ENCODE measurements around the gene SCN1B.
A peak's percentile ranks its signal among the peaks of the same experiment; 100 is the strongest.

Gene SCN1B

DNA sequence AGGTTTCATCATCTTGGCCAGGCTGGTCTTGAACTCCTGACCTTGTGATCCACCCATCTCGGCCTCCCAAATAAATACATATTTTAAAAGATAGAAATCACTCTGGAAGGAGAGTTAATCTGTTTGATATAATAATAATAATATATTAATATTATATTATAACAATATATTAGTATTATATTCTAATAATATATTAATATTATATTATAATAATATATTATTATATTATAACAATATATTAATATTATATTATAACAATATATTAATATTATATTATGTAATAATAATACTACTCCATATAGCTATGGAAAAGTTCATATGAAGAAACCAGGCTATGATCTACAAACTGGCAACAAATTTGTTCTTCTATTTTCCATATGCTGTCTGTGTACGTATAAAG, 28.1 kb downstream of the SCN1B start:
- no peak for DNase-seq

DNA sequence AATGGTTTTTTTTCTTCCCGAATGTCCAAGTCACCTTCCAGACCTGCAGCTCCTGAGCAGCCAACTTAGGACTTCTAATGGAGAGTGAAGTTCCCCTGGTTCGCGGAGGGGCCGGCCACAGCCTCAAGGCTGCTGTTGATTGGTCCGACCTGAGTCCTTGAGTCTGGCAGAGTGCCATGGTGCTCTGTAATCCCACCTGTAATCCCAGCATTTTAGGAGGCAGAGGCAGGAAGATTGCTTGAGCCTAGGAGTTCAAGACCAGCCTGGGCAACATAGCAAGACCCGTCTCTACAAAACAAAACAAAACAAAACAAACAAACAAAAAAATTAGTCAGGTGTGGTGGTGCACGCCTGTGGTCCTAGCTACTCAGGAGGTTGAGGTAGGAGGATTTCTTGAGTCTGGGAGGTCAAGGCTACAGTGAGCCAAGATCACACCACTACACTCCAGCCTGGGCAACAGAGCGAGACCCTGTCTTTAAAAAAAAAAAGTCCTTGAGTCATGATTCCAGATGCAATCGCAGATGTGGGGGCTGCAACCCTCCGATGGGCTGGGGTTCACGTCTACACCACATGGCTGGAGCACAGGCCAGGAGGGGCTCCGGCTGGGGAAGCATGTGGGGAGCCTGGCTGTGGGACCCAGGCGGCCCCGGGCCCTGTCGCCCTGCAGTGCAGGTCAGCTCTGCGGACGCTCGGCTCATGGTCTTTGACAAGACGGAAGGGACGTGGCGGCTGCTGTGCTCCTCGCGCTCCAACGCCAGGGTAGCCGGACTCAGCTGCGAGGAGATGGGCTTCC, 28.9 kb downstream of the SCN1B start:
- no peak for DNase-seq

DNA sequence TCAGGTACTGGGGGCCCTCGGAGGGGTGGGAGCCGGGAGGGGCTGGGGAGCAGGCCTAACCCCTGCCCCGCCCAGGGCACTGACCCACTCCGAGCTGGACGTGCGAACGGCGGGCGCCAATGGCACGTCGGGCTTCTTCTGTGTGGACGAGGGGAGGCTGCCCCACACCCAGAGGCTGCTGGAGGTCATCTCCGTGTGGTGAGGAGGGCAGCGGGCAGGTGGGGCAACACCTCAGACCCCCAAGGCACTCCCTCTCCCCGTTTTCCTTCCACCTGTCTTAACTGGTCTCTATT, 29.5 kb downstream of the SCN1B start:
- DNase-seq: no peak

DNA sequence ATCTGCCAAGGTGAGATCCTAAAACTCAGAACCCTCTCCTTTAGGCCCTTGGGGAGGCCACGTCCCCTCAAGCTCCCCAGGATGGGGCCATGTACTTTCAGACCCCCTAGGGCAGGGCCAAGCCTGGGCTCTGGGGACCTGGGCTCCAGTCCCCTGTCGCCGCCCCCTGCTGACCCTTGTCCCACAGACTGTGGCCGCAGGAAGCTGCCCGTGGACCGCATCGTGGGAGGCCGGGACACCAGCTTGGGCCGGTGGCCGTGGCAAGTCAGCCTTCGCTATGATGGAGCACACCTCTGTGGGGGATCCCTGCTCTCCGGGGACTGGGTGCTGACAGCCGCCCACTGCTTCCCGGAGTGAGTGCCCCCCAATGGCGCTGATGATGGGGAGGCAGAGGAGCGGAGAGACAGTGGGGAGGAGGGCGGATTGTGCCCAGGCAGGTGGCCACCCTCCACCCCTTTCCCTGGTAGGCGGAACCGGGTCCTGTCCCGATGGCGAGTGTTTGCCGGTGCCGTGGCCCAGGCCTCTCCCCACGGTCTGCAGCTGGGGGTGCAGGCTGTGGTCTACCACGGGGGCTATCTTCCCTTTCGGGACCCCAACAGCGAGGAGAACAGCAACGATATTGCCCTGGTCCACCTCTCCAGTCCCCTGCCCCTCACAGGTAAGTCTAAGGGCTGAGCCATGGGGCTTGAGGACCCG, 30.0 kb downstream of the SCN1B start:
- no peak for DNase-seq

DNA sequence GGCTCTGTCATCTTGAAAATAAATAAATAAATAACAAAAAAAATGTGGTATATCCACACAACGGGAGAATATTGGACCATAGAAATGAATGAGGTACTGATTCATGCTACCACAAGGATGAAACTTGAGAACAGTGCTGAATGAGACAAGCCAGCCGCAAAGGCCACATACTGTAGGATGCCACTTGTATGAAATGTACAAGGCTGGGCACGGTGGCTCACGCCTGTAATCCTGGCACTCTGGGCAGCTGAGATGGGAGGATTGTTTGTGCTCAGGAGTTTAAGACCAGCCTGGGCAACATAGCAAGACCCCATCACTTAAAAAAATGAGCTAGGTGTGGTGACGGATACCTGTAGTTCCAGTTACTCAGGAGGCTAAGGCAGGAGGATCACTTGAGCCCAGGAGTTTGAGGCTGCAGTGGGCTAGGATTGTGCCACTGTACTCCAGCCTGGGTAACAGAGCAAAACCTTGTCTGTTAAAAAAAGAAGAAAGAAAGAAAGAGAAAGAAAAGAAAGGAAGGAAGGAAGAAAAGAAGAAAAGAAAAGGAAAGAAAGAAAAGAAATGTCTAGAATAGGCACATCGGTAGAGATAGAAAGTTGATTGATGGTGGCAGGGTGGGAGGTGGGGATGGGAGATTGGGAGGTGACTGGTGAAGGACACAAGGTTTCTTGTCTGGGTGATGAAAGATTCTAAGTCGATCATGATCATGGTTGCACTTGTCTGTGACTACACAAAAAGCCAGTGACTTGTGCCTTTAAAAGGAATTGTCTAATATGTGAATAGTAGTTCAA, 31.5 kb downstream of the SCN1B start:
- no peak for DNase-seq

DNA sequence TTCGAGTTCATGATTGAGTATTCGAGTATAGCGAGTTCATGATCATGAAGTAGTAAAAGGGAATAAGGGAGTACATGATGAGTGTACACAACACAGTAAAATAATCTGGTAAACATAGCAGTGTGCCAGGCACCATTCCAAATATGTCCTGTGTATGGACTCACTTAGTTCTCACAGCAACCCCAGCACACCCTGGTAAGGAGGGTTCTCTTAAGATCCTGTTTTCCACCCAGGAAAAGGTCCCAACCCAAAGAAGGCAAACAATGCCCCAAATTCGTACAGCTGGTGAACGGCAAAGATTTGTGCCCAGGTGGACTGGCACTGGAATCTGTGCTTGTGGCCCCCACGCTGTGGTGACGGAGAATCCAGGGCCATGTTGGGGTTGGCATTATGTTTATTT, 32.7 kb downstream of the SCN1B start:
- DNase-seq: no peak

DNA sequence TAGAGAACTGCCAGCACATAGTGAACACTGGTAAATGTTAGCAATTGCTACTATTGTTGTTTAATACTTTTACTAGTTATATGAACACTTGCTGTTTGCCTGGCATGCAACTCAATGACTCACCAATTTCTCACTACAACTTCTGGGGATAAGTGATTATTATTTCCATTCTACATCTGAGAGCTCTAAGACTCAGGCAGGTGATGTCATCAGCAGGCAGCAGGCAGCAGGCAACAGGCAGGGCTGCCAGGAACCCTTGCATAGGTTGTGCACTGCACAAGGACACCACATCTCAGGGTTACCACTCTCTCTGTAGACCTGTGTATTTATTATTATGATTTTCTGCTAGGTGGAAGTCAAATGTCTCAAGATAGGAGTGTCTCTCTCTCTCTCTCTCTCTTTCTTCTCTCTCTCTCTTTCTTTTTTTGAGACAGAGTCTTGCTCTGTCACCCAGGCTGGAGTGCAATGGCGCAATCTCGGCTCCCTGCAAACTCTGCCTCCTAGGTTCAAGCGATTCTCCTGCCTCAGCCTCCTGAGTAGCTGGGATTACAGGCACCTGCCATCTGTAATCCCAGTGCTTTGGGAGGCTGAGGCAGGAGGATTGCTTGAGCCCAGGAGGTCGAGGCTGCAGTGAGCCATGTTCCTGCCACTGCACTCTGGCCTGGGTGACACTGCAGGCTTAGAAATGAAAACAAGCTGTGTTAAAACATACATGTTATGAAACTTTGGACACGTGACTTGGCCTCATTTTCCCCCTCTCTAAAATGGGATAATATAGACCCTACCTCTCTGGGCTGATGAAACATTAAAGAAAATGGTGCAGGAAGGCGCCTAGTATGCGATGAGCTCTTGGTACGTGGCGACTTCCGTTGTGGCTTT, 33.9 kb downstream of the SCN1B start:
- no peak for DNase-seq

DNA sequence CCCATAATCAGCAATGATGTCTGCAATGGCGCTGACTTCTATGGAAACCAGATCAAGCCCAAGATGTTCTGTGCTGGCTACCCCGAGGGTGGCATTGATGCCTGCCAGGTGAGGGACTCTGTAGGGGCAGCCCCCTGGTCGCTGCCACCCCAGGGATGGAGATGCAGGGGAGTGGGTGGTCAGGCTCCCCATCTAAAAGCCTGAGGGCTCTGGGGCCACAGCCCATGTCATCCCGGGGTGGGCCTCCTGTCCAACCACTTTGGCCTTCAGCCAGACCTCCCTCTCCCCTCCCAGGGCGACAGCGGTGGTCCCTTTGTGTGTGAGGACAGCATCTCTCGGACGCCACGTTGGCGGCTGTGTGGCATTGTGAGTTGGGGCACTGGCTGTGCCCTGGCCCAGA, 35.3 kb downstream of the SCN1B start:
- no peak for DNase-seq

DNA sequence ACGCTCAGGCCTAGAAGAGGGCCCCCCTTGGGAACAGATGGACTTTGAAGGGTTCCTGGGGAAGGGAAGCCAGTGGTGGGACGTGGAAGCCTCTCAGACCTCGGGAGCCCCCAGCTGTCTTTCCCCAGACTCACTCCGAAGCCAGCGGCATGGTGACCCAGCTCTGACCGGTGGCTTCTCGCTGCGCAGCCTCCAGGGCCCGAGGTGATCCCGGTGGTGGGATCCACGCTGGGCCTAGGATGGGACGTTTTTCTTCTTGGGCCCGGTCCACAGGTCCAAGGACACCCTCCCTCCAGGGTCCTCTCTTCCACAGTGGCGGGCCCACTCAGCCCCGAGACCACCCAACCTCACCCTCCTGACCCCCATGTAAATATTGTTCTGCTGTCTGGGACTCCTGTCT, 35.9 kb downstream of the SCN1B start:
- no peak for DNase-seq

DNA sequence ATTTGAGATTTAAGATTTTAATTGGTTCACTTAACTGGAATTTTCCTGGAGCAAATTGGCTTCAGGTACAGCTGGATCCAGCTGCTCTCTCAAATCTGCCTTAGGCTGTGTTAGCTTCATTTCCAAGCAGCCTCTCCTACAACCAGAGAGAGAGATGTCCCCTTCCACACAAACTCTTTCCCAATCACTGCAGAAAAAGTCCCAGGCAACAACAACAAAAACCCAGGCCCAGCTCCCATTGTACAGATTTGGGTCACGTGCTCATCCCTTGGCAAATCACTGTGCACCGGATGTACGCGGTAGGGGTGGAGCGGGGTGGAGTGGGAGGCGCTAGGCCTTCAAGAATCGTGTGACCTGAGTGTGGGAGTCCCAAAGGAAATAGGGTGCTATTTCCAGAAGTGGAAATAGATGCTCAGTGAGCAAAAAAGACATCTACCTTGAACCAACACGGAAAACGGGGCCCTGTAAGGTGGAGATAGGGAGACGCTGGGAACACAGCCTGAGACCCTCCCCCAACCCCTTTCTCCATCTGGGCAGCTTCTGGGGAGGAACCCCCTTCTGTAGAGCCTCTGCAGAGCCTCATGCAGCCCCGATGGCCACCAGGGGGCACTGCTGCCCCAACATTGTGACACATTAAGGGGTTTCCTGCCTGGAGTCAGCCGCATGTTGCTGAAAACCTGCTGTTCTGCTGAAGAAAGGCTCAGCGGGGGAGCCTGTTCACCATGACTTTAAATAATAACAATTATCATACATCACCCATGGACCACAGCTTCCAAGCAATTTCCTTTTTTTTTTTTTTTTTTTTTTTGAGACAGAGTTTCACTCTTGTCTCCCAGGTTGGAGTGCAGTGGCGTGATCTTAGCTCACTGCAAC, 36.7 kb downstream of the SCN1B start:
- peak; percentile 87 for DNase-seq

DNA sequence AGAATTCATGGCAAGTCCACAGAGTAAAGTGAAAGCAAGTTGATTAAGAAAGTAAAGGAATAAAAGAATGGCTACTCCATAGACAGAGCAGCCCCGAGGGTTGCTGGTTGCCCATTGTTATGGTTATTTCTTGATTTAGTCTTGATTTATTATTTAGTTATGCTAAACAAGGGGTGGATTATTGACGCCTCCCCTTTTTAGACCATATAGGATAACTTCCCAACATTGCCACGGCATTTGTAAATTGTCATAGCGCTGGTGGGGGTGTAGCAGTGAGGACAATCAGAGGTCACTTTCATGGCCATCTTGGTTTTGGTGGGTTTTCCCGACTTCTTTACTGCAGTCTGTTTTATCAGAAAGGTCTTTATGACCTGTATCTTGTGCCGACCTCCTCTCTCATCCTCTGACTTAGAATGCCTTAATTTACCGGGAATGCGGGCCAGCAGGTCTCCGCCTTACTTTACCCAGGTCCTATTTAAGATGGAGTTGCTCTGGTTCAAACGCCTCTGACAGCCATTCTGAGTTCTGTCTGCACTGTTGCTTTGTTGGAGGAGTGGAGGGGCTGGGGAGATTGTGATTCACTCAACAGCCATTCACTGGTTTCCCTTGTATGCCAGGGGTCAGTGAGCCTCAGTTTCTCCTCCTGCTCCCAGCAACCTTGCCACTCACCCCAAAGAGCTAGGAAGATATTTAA, 38.8 kb downstream of the SCN1B start:
- no peak for DNase-seq

DNA sequence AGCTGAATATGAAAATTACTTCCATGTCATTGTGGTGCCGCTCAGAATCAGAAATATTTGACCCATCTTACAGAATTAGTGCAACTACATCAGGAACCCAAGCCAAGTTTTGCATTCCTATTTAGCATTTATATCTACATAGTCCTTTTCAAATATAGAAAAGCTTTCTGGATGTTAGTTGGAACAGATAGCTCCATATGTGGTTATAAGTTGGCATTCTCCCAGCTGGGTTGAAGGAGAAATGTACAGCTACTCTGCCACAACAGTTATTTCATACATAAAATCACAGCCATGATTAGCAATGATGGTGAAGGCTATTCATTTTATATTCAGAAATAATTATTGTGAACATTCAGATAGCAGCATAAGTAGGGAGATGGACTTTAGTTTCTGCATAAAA, 39.4 kb downstream of the SCN1B start:
- no peak for DNase-seq

DNA sequence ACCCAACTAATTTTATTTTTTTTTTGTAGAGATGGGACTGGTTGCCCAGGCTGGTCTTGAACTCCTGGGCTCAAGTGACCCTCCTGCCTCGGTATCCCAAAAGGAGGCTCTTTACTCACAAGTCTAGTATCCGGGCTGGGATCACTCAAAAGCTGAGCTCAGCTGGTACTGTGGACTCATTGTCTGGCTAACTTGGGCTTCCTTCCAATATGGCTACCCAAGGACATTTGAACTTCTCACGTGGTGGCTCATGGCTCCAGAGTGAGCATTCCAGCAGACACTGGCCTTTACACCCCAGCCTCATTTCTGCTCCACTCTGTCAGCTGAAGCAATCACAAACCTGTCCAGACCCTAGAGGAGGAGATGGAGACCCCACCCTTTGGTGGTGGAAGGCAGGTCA, 40.2 kb downstream of the SCN1B start:
- DNase-seq: no peak

DNA sequence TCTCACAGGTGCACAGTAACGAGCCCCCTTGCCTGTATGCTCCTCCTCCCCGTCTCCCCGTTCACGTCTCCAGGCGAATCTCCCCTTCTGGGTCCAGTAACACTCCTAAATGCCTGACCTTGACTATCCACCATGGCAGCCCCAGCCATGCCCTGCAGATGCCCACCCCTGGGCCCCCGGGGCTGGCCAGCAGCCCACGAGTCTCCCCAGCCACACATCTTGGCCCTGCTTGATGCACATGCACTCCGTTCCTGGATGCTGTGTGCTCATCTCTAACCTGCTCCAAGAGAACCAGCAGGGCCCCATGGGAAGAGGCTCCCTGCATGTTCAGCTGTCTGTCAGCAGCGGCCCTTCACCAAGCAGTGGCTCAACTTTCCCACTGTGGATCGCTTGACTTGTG, 43.2 kb downstream of the SCN1B start:
- no peak for DNase-seq

DNA sequence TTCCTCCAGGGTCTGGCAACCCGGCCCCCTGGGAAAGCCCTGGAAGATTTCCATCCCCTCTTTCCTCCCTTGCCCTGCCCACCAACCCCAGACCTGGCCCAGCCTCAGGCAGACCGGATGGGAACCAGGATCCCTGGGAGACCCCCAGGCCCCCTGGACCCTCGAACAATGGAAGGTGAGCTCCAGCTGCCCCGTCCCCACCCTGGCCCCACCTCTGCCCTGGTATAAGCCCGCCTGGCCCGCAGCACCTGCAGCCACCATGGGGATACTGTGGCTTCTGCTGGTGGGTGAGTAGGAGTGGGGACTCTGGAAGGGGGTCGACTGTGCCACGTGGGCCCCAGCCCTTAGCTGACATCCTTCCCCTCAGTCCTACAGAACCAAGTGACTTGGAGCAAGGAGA, 43.7 kb downstream of the SCN1B start:
- no peak for DNase-seq

DNA sequence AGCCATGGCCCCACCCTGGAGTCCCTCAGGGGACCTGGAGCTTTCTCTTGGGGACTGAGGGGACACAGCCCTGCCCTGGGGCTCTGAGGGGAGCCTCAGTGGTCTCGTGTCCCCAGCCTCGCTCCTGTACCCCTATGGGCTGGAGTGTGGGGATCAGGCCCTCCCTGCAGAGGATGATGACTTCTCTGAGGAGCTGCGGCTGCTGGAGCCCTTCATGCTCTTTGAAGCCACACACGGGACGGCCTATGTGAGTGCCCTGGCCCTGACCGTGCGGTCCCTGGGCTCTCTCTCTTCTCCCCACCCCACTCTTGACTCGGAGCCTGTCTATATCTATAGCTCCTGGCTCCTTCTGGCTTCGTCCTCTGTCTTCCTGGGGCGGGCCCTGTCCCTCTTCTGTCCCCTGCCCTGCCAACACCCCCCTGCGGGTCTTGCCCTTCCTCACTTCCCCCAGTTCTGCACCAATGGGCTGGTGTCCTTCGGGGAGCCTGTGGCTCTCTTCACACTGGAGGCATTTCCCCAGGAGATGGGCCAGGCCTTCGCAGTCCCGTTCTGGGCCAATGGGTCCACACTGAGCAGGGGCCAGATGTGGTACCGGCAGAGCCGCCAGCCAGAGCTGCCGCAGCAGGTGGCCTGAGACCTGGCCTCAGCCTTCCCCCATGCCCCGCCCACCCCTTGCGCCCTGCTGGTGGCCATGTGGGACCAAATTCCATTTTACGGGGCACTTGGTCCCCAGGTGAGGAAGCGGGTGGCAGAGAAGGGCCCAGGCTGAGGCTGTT, 44.3 kb downstream of the SCN1B start:
- DNase-seq: no peak

DNA sequence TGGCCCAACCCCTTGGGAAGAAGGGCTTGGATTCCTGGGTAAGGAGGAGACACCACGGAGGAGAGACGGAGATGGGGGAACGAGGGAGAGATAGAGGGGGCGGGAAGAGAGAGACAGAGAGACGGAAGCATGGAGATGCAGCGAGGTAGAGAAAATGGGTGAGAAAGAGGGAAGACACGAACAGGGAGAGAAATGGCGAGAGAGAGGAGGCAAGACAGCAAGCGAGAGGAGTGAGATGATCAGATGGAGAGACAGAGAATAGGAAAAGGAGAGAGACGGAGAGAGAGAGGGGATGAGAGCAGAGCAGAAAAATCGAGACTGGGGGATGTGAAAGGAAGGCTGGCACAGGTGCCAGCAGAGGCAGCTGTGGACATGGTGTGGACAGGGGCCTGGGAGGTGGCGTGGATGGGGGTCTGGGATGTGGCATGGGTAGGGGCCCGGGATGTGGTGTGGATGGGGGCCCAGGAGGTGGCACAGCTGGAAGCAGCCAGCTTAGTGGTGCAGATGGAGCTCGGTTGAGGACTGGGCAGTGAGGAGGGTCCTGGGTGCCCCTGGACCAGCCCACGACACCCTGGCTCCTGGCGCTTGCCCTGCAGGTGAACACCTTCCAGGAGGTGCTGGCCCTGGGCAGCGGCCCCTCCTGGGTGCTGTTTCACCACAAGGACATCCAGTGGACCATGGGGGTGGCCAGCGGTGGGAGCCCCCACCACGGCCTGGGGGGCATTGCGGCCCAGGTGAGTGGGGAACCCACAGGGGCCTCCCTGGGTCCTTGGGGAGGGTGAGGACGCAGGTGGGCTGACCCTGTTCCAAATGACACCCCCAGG, 45.1 kb downstream of the SCN1B start:
- DNase-seq: no peak

DNA sequence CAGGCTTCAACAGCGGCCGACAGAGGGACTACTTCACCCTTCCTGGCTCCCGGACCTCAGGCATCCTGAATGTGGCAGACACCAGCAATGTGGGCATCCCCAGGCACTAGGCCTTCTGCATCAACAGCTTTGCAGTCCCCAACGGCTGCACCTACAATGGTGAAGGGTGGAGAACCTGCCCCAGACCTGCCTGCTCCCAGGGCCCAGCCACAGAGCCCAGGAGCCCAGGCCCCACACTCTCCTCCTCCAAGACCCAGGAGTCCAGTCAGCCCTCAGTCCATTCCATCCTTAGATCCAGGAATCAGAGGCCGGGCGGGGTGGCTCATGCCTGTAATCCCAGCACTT, 45.7 kb downstream of the SCN1B start:
- DNase-seq: no peak

DNA sequence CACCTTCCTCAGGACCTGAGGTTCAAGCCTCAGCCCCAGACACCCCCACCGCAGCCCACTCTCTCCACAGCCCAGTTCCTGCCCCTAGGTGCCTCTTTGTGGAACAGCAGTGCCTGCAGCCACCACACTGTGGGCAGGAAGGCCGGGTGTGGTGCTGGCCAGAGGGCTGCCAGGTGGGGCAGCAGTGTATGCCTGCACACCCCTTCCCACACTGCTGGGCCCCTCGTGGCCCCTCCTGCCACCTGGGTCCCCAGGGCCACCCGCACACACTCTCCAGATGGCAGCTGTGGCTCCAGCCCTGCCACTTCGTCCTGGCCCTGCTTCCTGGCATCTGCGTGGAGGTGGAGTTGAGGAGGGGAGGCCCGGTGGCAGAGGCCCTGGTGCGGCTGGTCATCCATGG, 46.4 kb downstream of the SCN1B start:
- DNase-seq: no peak

Measured in CD4-positive, alpha-beta T cell treated with Interleukin-12 subunit alpha and Interleukin-12 subunit beta, for 1 hour (primary cell).